ENCODE data around the gene SYNGR1.

DNA sequence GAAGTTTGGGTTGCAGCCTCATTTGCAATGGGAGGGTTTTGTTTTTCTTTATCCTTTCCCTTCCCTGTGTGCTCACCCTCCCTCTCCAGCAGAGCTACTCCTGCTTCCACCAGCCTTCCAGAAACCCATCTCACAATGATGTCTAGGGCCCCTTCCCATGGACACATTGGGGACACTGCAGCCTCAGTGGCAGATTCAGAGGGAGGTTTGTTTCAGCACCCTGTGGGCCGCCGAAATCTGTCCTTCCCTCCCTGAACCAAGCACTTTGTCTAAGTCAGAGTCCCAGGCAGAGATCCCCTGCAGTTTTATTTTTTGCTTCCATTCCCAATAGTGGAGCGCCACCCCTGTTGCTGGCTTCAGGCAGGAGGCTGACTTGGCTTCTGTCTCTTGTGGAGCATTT is 8.6 kb upstream of the SYNGR1 start:
- TF ChIP-seq CTCF (IDR thresholded peaks at IDR 0.05): no peak
- TF ChIP-seq POLR2A (IDR thresholded peaks at IDR 0.05): no peak
